ENCODE measurements around the gene PLXNA4. TPM values are rescaled to one million over a fixed set of nuclear protein-coding genes. Genes with fewer than 3 reads are reported as not detected.

The PLXNA4 gene
- total RNA-seq, 1 experiment from 2014 or later = 0.11 TPM

DNA sequence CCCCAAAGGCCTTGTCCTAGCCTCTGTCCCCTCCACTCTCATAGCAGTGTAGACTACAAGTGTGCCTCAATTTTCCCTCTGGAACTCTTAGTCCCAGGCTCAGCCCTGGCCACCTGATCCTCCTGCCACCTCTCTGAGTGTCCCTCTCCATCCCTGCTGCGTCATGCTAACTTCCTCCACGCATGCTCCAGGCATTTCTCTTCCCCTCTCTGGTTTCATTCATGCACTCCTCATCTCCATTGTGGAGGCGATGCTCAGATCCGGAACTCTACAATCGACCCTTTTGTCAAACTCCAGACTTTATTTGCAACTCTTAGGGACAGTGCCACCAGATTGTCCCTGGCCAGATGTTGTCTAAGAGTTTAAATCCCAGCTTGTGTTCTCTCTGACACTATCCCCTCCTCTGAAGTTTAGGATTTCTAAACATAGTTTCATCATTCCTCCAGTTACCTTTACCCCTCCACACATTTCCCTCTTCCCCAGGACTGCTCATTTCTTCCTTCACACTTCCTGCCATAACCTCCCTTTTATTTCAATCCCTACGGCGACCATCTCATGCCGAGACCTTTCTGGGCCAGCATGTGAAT lies 492.6 kb downstream of the PLXNA4 start:
- Histone ChIP-seq H3K4me1 (ENCODE audit: insufficient read depth, low read length, poor library complexity, severe bottlenecking) (no peaks in the 10 kb centered on the region), H3K9me3 (ENCODE audit: low read depth, low read length, poor library complexity, severe bottlenecking) (no peaks in the 10 kb centered on the region), H3K36me3 (ENCODE audit: insufficient read depth, low read length, poor library complexity, severe bottlenecking) (no peaks in the 10 kb centered on the region), H3K4me3 (ENCODE audit: low read depth, low read length, poor library complexity, severe bottlenecking) (no peak overlapping the region), H3K27ac (ENCODE audit: low read depth, low read length, poor library complexity, severe bottlenecking) (no peak overlapping the region), H3K27me3 (replicated peaks; ENCODE audit: insufficient read depth, low read depth, low read length, poor library complexity) (peaks cover 2% of the 10 kb centered on the region)
- no peak for TF ChIP-seq EZH2 (IDR thresholded peaks at IDR 0.05; ENCODE audit: borderline replicate concordance, low read depth, low read length, poor library complexity, severe bottlenecking)
- TF ChIP-seq, protein P1, sequence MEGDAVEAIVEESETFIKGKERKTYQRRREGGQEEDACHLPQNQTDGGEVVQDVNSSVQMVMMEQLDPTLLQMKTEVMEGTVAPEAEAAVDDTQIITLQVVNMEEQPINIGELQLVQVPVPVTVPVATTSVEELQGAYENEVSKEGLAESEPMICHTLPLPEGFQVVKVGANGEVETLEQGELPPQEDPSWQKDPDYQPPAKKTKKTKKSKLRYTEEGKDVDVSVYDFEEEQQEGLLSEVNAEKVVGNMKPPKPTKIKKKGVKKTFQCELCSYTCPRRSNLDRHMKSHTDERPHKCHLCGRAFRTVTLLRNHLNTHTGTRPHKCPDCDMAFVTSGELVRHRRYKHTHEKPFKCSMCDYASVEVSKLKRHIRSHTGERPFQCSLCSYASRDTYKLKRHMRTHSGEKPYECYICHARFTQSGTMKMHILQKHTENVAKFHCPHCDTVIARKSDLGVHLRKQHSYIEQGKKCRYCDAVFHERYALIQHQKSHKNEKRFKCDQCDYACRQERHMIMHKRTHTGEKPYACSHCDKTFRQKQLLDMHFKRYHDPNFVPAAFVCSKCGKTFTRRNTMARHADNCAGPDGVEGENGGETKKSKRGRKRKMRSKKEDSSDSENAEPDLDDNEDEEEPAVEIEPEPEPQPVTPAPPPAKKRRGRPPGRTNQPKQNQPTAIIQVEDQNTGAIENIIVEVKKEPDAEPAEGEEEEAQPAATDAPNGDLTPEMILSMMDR (conservative IDR thresholded peaks at IDR 0.05; ENCODE audit: low read depth, low read length) = no peak
- ChIA-PET POLR2A (ENCODE audit: low non-redundant PET) (no interaction called here), CTCF (no interaction called here)
- no TSS peak for BruUV-seq (replicated peaks)
- no peak for DNase-seq (ENCODE audit: low spot score)
- intact Hi-C loops (cut with micrococcal nuclease; ENCODE audit: unreplicated experiment) = no loop called here

DNA sequence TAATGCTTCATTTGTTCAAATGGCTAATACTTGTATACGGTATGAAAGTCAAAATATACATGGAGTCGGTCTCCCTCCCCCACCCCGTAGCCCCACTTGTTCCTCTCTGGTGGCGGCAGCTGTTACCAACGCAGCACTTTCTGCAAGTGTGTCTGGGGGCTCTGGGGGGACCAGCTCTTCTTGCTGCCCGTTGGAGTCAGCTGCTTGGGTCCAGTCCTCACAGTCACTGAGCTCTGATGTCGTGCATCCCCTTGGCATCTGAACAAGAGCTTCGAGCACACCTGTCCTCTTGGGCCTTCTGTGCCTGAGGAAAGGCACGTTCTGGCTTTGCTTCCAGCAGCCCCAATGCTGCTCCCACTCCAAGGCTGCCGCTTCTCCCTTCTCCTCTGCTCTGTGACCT lies 493.1 kb downstream of the PLXNA4 start:
- POLR2A ChIA-PET (ENCODE audit: low non-redundant PET) = no interaction called here

DNA sequence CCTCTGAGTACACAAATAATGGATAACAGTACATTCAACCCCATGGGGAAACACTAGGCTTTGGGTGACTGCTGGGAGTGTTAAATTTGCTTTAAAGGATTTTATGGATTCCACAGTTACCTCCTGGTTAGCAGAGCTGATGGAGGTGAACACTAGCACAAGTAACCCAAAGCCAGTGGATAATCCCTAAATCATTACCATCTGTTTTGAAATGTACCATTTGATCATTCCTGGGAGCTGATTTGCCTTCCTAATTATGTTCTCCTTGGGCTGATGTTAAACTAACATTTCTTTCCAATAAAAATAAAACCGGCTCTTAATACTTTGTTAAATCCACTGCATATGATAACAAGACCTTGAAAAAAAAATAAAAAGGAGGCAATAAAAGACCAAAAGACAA lies 493.9 kb downstream of the PLXNA4 start:
- H3K4me3 ChIP-seq (ENCODE audit: low read depth, low read length, poor library complexity, severe bottlenecking) = no peak overlapping the region
- no peaks in the 10 kb centered on the region for H3K27me3 ChIP-seq (replicated peaks; ENCODE audit: insufficient read depth, low read depth, low read length, poor library complexity)
- no peaks in the 10 kb centered on the region for H3K9me3 ChIP-seq (ENCODE audit: low read depth, low read length, poor library complexity, severe bottlenecking)
- CTCF ChIA-PET = no interaction called here
- no TSS peak for BruUV-seq (replicated peaks)
- intact Hi-C loops (cut with micrococcal nuclease; ENCODE audit: unreplicated experiment) = no loop called here
- POLR2A ChIA-PET (ENCODE audit: low non-redundant PET) = no interaction called here
- no peak for DNase-seq (ENCODE audit: low spot score)
- TF ChIP-seq, protein P1 (conservative IDR thresholded peaks at IDR 0.05; ENCODE audit: low read depth, low read length) = no peak
- TF ChIP-seq EZH2 (IDR thresholded peaks at IDR 0.05; ENCODE audit: borderline replicate concordance, low read depth, low read length, poor library complexity, severe bottlenecking) = no peak
- H3K36me3 ChIP-seq (ENCODE audit: insufficient read depth, low read length, poor library complexity, severe bottlenecking) = no peaks in the 10 kb centered on the region
- H3K4me1 ChIP-seq (ENCODE audit: insufficient read depth, low read length, poor library complexity, severe bottlenecking) = no peaks in the 10 kb centered on the region
- H3K27ac ChIP-seq (ENCODE audit: low read depth, low read length, poor library complexity, severe bottlenecking) = no peak overlapping the region

More for the DNA sequence above, 493.1 kb downstream of the PLXNA4 start:
- CTCF ChIA-PET = no interaction called here
- Histone ChIP-seq H3K36me3 (ENCODE audit: insufficient read depth, low read length, poor library complexity, severe bottlenecking) (no peaks in the 10 kb centered on the region), H3K27me3 (replicated peaks; ENCODE audit: insufficient read depth, low read depth, low read length, poor library complexity) (no peaks in the 10 kb centered on the region), H3K4me1 (ENCODE audit: insufficient read depth, low read length, poor library complexity, severe bottlenecking) (no peaks in the 10 kb centered on the region), H3K9me3 (ENCODE audit: low read depth, low read length, poor library complexity, severe bottlenecking) (no peaks in the 10 kb centered on the region), H3K4me3 (ENCODE audit: low read depth, low read length, poor library complexity, severe bottlenecking) (no peak overlapping the region), H3K27ac (ENCODE audit: low read depth, low read length, poor library complexity, severe bottlenecking) (no peak overlapping the region)
- TF ChIP-seq, protein P1 (conservative IDR thresholded peaks at IDR 0.05; ENCODE audit: low read depth, low read length) = no peak
- TF ChIP-seq EZH2 (IDR thresholded peaks at IDR 0.05; ENCODE audit: borderline replicate concordance, low read depth, low read length, poor library complexity, severe bottlenecking) = no peak
- no peak for DNase-seq (ENCODE audit: low spot score)
- intact Hi-C loops (cut with micrococcal nuclease; ENCODE audit: unreplicated experiment) = no loop called here
- no TSS peak for BruUV-seq (replicated peaks)

All from A673 (cell line).